Nephron (organoid): ENCODE measurements around the gene MED1.
A peak's percentile ranks its signal among the peaks of the same experiment; 100 is the strongest.
"Not testable (repeated sequence)": the region's sequence is repeated elsewhere in the genome, so short reads cannot be mapped to it uniquely, and the experiment has no call there.

ENCODE experiments used
- H3K27ac Mint-ChIP-seq, 3 experiments: 2 replicates each; pipeline ENCODE4 v1.8.0; 2020; ENCODE audit warnings: mixed read lengths in 3 of 3, mild to moderate bottlenecking in 2 of 3, moderate library complexity in 1 of 3
- H3K27me3 Mint-ChIP-seq: 2 replicates; pipeline ENCODE4 v1.8.0; 2021; ENCODE audit warnings: low read depth, mild to moderate bottlenecking, moderate library complexity, mixed read lengths
- H3K36me3 Mint-ChIP-seq: 2 replicates; pipeline ENCODE4 v1.8.0; 2020; ENCODE audit warnings: low read depth, mixed read lengths
- H3K4me1 Mint-ChIP-seq: 2 replicates; pipeline ENCODE4 v1.8.0; 2020; ENCODE audit warnings: mixed read lengths
- H3K4me3 Mint-ChIP-seq, 3 experiments: 2 replicates each; pipeline ENCODE4 v1.8.0; 2020; ENCODE audit warnings: mild to moderate bottlenecking in 3 of 3, mixed read lengths in 3 of 3, moderate library complexity in 2 of 3
- H3K9me3 Mint-ChIP-seq: 2 replicates; pipeline ENCODE4 v1.8.0; 2020; ENCODE audit warnings: mixed read lengths
- TF ChIP-seq, protein P1 (sequence below), 3 experiments: fragments of 200-600 bp; sonication (generic); IDR thresholded peaks; one replicate each; pipeline ENCODE4 v1.5.0; 2021; ENCODE audit warnings: antibody characterized with exemption in 3 of 3; ENCODE audit not compliant: unreplicated experiment in 3 of 3

Gene MED1

DNA sequence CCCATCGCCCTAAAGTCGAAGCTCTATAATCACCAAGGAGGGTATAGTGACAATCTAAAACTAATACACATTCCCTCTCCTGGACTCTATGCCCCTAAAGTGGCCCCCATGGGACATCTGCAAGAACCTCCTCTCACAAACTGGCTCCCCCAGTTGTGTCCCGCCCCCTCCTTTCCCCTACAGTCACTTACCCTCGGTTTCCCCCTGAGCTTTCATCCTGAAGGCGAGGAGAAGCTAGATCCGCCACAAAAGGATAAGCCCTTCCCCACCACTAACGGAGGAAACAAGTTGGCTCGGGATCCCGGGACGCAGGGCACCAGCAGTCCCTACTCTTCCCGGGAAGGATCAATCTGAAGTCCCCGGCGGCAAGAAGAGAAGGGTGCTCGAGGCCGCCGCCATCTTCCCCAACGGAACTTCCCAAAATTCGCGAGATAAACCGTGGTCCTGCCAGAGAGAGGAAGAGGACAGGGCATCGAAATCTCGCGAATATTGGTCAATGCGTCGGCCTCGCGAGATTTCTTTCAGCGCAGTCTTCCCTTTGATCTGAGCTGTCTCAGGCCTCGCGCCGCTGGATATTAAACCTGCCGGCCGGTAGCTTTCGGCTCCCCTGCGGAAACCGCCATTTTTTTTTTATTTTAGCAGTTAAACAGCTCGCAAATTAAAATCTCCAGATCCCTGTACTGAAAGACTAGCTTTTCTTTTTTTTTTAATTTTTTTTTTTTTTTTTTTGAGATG, at the start of gene MED1:
MED1 (minus strand) TSS at position 417 of the 735 bp plus-strand sequence; CDS start at position 216, 201 bp downstream.
- peak within 1 kb of the TSS; percentile 98 to 100 (median 99) for H3K4me3 Mint-ChIP-seq
- no peaks in the 10 kb centered on the region for H3K27me3 Mint-ChIP-seq
- peak within 1 kb of the TSS; percentile 96 to 100 (median 99) for H3K27ac Mint-ChIP-seq
- TF ChIP-seq, protein P1, sequence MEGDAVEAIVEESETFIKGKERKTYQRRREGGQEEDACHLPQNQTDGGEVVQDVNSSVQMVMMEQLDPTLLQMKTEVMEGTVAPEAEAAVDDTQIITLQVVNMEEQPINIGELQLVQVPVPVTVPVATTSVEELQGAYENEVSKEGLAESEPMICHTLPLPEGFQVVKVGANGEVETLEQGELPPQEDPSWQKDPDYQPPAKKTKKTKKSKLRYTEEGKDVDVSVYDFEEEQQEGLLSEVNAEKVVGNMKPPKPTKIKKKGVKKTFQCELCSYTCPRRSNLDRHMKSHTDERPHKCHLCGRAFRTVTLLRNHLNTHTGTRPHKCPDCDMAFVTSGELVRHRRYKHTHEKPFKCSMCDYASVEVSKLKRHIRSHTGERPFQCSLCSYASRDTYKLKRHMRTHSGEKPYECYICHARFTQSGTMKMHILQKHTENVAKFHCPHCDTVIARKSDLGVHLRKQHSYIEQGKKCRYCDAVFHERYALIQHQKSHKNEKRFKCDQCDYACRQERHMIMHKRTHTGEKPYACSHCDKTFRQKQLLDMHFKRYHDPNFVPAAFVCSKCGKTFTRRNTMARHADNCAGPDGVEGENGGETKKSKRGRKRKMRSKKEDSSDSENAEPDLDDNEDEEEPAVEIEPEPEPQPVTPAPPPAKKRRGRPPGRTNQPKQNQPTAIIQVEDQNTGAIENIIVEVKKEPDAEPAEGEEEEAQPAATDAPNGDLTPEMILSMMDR (IDR thresholded peaks at IDR 0.05; ENCODE audit: unreplicated experiment in 3 of 3): no peak
- H3K9me3 Mint-ChIP-seq: no peaks in the 10 kb centered on the region
- H3K4me1 Mint-ChIP-seq: peaks cover 13% of the 10 kb centered on the region
- H3K36me3 Mint-ChIP-seq: peaks cover 19% of the 10 kb centered on the region

GRCh38 chr17:39496921-39497320, 45.9 kb upstream of the MED1 start:
- H3K4me1 Mint-ChIP-seq, H3K27me3 Mint-ChIP-seq, H3K9me3 Mint-ChIP-seq, H3K27ac Mint-ChIP-seq, H3K4me3 Mint-ChIP-seq: not testable (repeated sequence)
- H3K36me3 Mint-ChIP-seq: peaks cover 54% of the 10 kb centered on the region

DNA sequence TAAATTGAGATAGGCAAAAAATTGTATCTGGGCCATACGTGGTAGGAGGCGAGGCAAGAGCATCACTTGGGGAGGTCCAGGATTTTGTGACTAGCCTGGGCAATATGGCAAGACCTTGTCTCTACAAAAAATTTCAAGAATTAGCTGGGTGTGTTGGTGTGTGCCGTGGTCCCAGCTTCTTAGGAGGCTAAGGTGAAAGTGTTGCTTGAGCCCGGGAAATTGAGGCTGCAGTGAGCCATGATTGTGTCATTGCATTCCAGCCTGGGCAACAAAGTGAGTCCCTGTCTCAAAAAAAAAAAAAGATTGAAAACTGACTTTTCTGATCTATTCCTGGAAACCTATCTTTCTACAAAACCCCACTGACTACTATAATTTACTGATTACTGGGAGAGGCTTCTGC, 36.9 kb upstream of the MED1 start:
- Mint-ChIP-seq H3K9me3 (no peaks in the 10 kb centered on the region), H3K4me1 (no peaks in the 10 kb centered on the region), H3K36me3 (peaks cover 24% of the 10 kb centered on the region), H3K27me3 (no peaks in the 10 kb centered on the region), H3K27ac (no peak overlapping the region), H3K4me3 (no peak overlapping the region)
- TF ChIP-seq, protein P1 (IDR thresholded peaks at IDR 0.05; ENCODE audit: unreplicated experiment in 3 of 3): no peak

GRCh38 chr17:39487490-39487889, 36.4 kb upstream of the MED1 start:
- not testable (repeated sequence) for H3K27me3 Mint-ChIP-seq, H3K9me3 Mint-ChIP-seq, H3K4me3 Mint-ChIP-seq, H3K4me1 Mint-ChIP-seq, H3K27ac Mint-ChIP-seq
- peaks cover 21% of the 10 kb centered on the region for H3K36me3 Mint-ChIP-seq

DNA sequence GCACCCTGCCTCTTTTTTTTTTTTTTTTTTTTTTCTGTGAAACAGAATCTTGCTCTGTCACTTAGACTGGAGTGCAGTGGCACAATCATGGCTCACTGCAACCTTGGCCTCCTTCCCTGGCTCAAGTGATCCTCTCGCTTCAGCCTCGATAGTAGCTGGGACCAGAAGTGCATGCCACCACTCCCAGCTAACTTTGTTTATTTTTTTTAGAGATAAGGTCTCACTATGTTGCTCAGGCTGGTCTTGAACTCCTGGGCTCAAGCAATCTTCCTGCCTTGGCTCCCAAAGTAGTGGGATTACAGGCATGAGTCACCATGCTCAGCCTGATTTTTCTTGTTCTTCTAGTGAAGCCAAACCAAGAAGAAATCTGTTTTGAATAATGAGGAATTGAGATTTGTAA, 35.2 kb upstream of the MED1 start:
- TF ChIP-seq, protein P1 (IDR thresholded peaks at IDR 0.05; ENCODE audit: unreplicated experiment in 3 of 3): no peak
- no peak overlapping the region for H3K27ac Mint-ChIP-seq
- no peaks in the 10 kb centered on the region for H3K9me3 Mint-ChIP-seq
- no peak overlapping the region for H3K4me3 Mint-ChIP-seq
- H3K27me3 Mint-ChIP-seq: no peaks in the 10 kb centered on the region
- no peaks in the 10 kb centered on the region for H3K4me1 Mint-ChIP-seq
- peaks cover 30% of the 10 kb centered on the region for H3K36me3 Mint-ChIP-seq

- Mint-ChIP-seq H3K27me3 (no peaks in the 10 kb centered on the region), H3K9me3 (no peaks in the 10 kb centered on the region), H3K4me3 (no peak overlapping the region), H3K36me3 (peaks cover 29% of the 10 kb centered on the region), H3K27ac (no peak overlapping the region), H3K4me1 (no peaks in the 10 kb centered on the region)
- TF ChIP-seq, protein P1 (IDR thresholded peaks at IDR 0.05; ENCODE audit: unreplicated experiment in 3 of 3): no peak
Observed at GRCh38 chr17:39485555-39485954, 34.5 kb upstream of the MED1 start.

GRCh38 chr17:39484178-39484577, 33.1 kb upstream of the MED1 start:
- Mint-ChIP-seq H3K4me1 (no peaks in the 10 kb centered on the region), H3K27me3 (no peaks in the 10 kb centered on the region), H3K4me3 (no peak overlapping the region), H3K27ac (no peak overlapping the region), H3K36me3 (peaks cover 35% of the 10 kb centered on the region), H3K9me3 (no peaks in the 10 kb centered on the region)
- TF ChIP-seq, protein P1 (IDR thresholded peaks at IDR 0.05; ENCODE audit: unreplicated experiment in 3 of 3): no peak
